ENCODE data around the gene GDAP2.

GDAP2 gene

GRCh38 chr1:117911051-117911450 lies 18.4 kb downstream of the GDAP2 start:
- in situ Hi-C loops (cut with MboI; ENCODE audit: low sequenced_read_pairs, unreplicated experiment), result no loop called here
- no peak for TF ChIP-seq CTCF (IDR thresholded peaks at IDR 0.05; ENCODE audit: borderline replicate concordance, control extremely low read depth, extremely low read depth, insufficient read depth, missing control alignments)
- DNase-seq (ENCODE audit: low spot score), result no peak

- no peak for TF ChIP-seq CTCF (IDR thresholded peaks at IDR 0.05; ENCODE audit: borderline replicate concordance, control extremely low read depth, extremely low read depth, insufficient read depth, missing control alignments)
These were observed 24.4 kb downstream of the GDAP2 start for GRCh38 chr1:117905019-117905418.

GRCh38 chr1:117904485-117904884 lies 24.9 kb downstream of the GDAP2 start:
- no peak for DNase-seq (ENCODE audit: low spot score)
- in situ Hi-C loops (cut with MboI; ENCODE audit: low sequenced_read_pairs, unreplicated experiment), result no loop called here
- no peak for TF ChIP-seq CTCF (IDR thresholded peaks at IDR 0.05; ENCODE audit: borderline replicate concordance, control extremely low read depth, extremely low read depth, insufficient read depth, missing control alignments)

More at GRCh38 chr1:117905019-117905418, 24.4 kb downstream of the GDAP2 start:
- in situ Hi-C loops (cut with MboI; ENCODE audit: low sequenced_read_pairs, unreplicated experiment), result no loop called here
- no peak for DNase-seq (ENCODE audit: low spot score)

GRCh38 chr1:117902944-117903343 lies 26.5 kb downstream of the GDAP2 start:
- no peak for TF ChIP-seq CTCF (IDR thresholded peaks at IDR 0.05; ENCODE audit: borderline replicate concordance, control extremely low read depth, extremely low read depth, insufficient read depth, missing control alignments)
- in situ Hi-C loops (cut with MboI; ENCODE audit: low sequenced_read_pairs, unreplicated experiment), result no loop called here

GRCh38 chr1:117899801-117900200 lies 29.6 kb downstream of the GDAP2 start:
- in situ Hi-C loops (cut with MboI; ENCODE audit: low sequenced_read_pairs, unreplicated experiment), result loop anchor here (25.0 kb wide), 1 partner anchor 388 kb away; no protein-coding TSS in a partner anchor
- TF ChIP-seq CTCF (IDR thresholded peaks at IDR 0.05; ENCODE audit: borderline replicate concordance, control extremely low read depth, extremely low read depth, insufficient read depth, missing control alignments), result no peak
- no peak for DNase-seq (ENCODE audit: low spot score)

More at GRCh38 chr1:117902944-117903343, 26.5 kb downstream of the GDAP2 start:
- no peak for DNase-seq (ENCODE audit: low spot score)

- no peak for TF ChIP-seq CTCF (IDR thresholded peaks at IDR 0.05; ENCODE audit: borderline replicate concordance, control extremely low read depth, extremely low read depth, insufficient read depth, missing control alignments)
- in situ Hi-C loops (cut with MboI; ENCODE audit: low sequenced_read_pairs, unreplicated experiment), result loop anchor here (25.0 kb wide), 1 partner anchor 385 kb away; no protein-coding TSS in a partner anchor
- DNase-seq (ENCODE audit: low spot score), result no peak
These were observed 31.9 kb downstream of the GDAP2 start for GRCh38 chr1:117897551-117897950.
